ENCODE results near the gene FAM32A. TPM values are rescaled to one million over a fixed set of nuclear protein-coding genes. Genes with fewer than 3 reads are reported as not detected.

FAM32A gene
- total and polyA plus RNA-seq, 2 of the 8 experiments (the other 6 are each of a cell fraction or from before 2014, with no cell fraction given) = 75.6 to 105 TPM

GRCh38 chr19:16205205-16206045, 20.2 kb downstream of the FAM32A start:
- Histone ChIP-seq H2BK15ac (ENCODE audit: low read length) (no peak overlapping the region), H3K36me3 (ENCODE audit: control insufficient read depth in 2 of 4, insufficient read depth in 4 of 4, low read length in 3 of 4) (peaks cover 0 to 11% (median 3%) of the 10 kb centered on the region in 4 experiments; a peak in 4 of 8 replicates), H2AFZ (ENCODE audit: low read length) (no peak overlapping the region), H3K79me2 (ENCODE audit: control insufficient read depth in 1 of 2, insufficient read depth in 2 of 2, low read length in 2 of 2) (no peaks in the 10 kb centered on the region), H4K20me1 (replicated peaks in 1 of 2; ENCODE audit: control insufficient read depth in 1 of 2, insufficient read depth in 2 of 2, low read length in 2 of 2) (peaks cover 2 to 6% of the 10 kb centered on the region in 2 experiments), H3K4me2 (ENCODE audit: insufficient read depth in 1 of 2, low read depth in 2 of 2, low read length in 2 of 2) (no peak overlapping the region), H3K9me3 (ENCODE audit: insufficient read depth in 2 of 2, low read depth in 1 of 2, low read length in 1 of 2) (no peaks in the 10 kb centered on the region), H3K27ac (ENCODE audit: low read depth, low read length) (no peak overlapping the region), H4K5ac (ENCODE audit: insufficient read length, low read depth, low read length) (no peak overlapping the region), H3K4me3 (ENCODE audit: extremely low read depth in 1 of 4, insufficient read depth in 2 of 4, low read depth in 3 of 4, low read length in 4 of 4) (no peak overlapping the region), H4K8ac (ENCODE audit: extremely low read depth, insufficient read depth, low read length) (no peak overlapping the region), H3K56ac (replicated peaks; ENCODE audit: insufficient read length, low read depth, low read length) (no peak overlapping the region), H3K79me1 (ENCODE audit: low read depth, low read length) (no peaks in the 10 kb centered on the region; the same call in 1 of the 2 replicates), H2AK5ac (ENCODE audit: low read depth, low read length) (no peak overlapping the region), H3K4ac (replicated peaks; ENCODE audit: insufficient read length, low read depth, low read length) (no peak overlapping the region), H2BK20ac (ENCODE audit: low read length) (no peak overlapping the region), H3K4me1 (replicated peaks in 1 of 4; ENCODE audit: control insufficient read depth in 3 of 4, insufficient read depth in 4 of 4, low read length in 3 of 4) (no peaks in the 10 kb centered on the region), H3K27me3 (replicated peaks in 1 of 4; ENCODE audit: control insufficient read depth in 3 of 4, extremely low read depth in 1 of 4, insufficient read depth in 3 of 4, low read length in 3 of 4) (no peaks in the 10 kb centered on the region), H2BK5ac (ENCODE audit: low read depth, low read length) (no peak overlapping the region), H3K18ac (ENCODE audit: extremely low read depth, low read length) (no peak overlapping the region), H3K23ac (ENCODE audit: insufficient read length) (no peak overlapping the region), H3K9ac (replicated peaks in 1 of 4; ENCODE audit: extremely low read depth in 1 of 4, low read depth in 3 of 4, low read length in 3 of 4) (no peak overlapping the region), H2BK120ac (replicated peaks; ENCODE audit: low read depth, low read length) (no peak overlapping the region), H3K14ac (ENCODE audit: insufficient read length) (no peak overlapping the region), H3K23me2 (ENCODE audit: low read depth, low read length) (no peaks in the 10 kb centered on the region), H4K91ac (replicated peaks; ENCODE audit: insufficient read length, low read length) (no peak overlapping the region), H2BK12ac (ENCODE audit: low read depth, low read length) (no peak overlapping the region)
- CTCF ChIA-PET (ENCODE audit: partially characterized antibody) = interaction anchor here (0.6 to 0.8 kb wide), 3 partner anchors 20 to 454 kb away, joined by 3 read pairs; partner anchors contain the start of gene FAM32A
- FAIRE-seq = no peak
- no peak for DNase-seq (ENCODE audit: low read depth in 1 of 2, low spot score in 2 of 2)
- 91% methylated on average over 11 of the region's 11 CpGs; no CpG with 5 or more reads in 1 of the 2 experiments for WGBS, 2 experiments (ENCODE audit: extremely low coverage in 1 of 2, insufficient coverage in 1 of 2, insufficient read length in 1 of 2, insufficient replicate concordance in 2 of 2, low coverage in 1 of 2, low lambda C conversion rate in 2 of 2, missing lambda C conversion rate in 1 of 2)
- POLR2A ChIA-PET (ENCODE audit: partially characterized antibody) = interaction anchor here (1.2 kb wide), 1 partner anchor 18 kb away, joined by 3 read pairs; no protein-coding TSS in a partner anchor
- TF ChIP-seq JUN (IDR thresholded peaks at IDR 0.05; ENCODE audit: low read depth, low read length) = no peak
- no peak for TF ChIP-seq POLR2AphosphoS5 (IDR thresholded peaks at IDR 0.05; ENCODE audit: low read depth, low read length)
- no peak for TF ChIP-seq KDM1A (IDR thresholded peaks at IDR 0.05; ENCODE audit: borderline replicate concordance, low read length)

Measured in H1 (cell line).